Ammon's horn (tissue), 1 donor: Measurements from ENCODE around the gene TMEM245.
"Not testable (repeated sequence)": the region's sequence is repeated elsewhere in the genome, so short reads cannot be mapped to it uniquely, and the experiment has no call there.

Experiments
- DNase-seq: peaks from one replicate; pipeline ENCODE4 v3.0.0-alpha.2; 2016; ENCODE audit warnings: low spot score

The TMEM245 gene

GRCh38 chr9:108991479-108991878 lies 128.3 kb downstream of the TMEM245 start:
- DNase-seq = no peak

- no peak for DNase-seq
Observed at GRCh38 chr9:108983885-108984284, 135.9 kb downstream of the TMEM245 start.

DNA sequence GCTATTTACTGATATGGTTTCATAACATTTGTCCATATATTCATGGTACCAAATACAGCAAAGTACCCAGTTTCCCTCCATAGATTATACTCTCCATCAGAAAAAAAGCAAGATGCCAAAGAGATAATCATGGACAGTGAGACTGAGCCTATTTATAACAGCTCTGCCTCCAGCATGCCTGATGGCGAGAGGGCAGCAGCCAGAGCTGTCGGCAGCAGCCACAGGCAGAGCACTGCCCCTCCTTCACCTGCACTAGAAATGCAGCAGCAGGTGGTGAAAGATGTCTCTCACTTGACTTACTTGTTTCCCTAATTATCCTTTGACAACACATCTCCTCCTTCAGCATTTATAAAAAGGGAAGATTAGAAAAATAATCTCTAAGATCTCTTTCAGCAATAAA lies 138.9 kb downstream of the TMEM245 start:
- no peak for DNase-seq

DNA sequence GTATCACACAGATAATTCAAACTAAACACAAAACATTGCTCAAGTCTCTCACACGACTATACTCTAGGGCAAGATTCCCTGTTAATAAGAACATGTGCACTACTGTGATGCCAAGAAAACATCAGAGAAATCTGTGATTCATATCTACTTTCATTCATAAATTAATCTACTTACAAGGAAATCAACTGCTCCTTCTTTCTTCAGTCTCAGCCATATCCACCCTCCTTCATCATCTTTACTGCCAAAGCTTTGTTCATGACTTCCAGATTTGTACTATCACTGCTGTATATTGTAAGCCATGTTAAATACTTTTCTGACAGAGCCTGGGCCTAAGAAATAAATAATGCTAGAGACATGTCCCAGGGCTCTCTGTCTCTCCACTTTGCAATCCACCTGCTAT lies 141.5 kb downstream of the TMEM245 start:
- no peak for DNase-seq

DNA sequence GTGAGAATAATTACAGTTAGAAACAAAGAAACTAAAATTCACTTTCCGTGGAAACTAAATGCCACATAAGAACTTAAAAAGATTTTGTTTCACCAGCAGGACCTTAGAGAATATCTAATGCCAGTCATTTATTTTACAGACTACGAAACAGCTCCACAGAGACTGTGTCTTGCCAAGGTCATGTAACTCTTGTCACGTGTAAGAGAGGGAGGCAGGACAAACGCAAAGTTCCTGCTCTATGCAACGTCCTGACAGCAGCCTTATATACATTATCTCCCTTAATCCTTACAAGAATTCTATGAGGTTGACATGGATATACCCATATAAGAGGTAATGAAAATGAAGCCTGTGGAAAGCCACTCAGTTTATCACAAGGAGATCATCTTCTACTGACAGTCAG lies 145.9 kb downstream of the TMEM245 start:
- no peak for DNase-seq

DNA sequence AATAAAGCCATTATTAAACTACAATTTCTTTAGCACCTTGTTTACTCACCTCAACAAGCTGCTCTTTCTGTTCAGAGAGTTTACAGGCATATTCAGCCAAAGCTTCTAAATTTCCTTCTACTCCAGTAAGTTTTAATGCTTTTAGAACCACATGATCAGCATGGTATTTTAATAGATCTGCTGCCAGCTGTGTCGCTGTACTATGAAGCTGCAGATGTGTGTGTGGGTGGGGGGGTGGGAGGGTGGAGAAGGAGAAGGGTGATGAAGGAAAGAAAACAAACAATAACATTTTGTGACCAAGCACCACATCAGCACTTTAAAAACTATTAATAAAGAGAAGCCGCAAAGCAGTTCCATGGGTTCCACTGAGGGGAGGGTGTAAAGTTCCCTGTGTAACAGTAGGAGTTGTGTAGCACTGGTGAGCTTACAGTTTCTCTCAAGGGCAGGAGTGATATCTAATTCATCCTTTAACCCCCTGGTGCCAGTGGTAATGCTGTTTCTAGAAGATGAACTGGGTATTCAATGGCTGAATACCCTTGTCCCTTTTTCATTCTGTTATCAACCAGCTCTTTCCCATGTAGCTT lies 147.0 kb downstream of the TMEM245 start:
- DNase-seq = no peak

- DNase-seq = no peak
Observed at GRCh38 chr9:108972186-108972585, 147.6 kb downstream of the TMEM245 start.

GRCh38 chr9:108971392-108971791 lies 148.4 kb downstream of the TMEM245 start:
- not testable (repeated sequence) for DNase-seq

GRCh38 chr9:108967916-108968315 lies 151.8 kb downstream of the TMEM245 start:
- DNase-seq = peak; percentile 39
